HepG2 (cell line): Measurements from ENCODE around the gene PEX3. TPM values are rescaled to one million over a fixed set of nuclear protein-coding genes. Genes with fewer than 3 reads are reported as not detected.
A peak's percentile ranks its signal among the peaks of the same experiment; 100 is the strongest.

Experiments
- CBFB ChIP-seq: sonication (generic); formaldehyde crosslinking; IDR thresholded peaks from 2 replicates; pipeline ENCODE4 v1.4.0; 2020; ENCODE audit warnings: missing genetic modification reagents
- EEA1 ChIP-seq: sonication (generic); formaldehyde crosslinking; IDR thresholded peaks from 2 replicates; pipeline ENCODE4 v1.5.1; 2020; ENCODE audit warnings: mild to moderate bottlenecking, missing genetic modification reagents, borderline replicate concordance
- ELF3 ChIP-seq: IDR thresholded peaks from 2 replicates; pipeline ENCODE4 v1.6.1; 2016; ENCODE audit warnings: missing genetic modification reagents, missing compliant biosample characterization
- ESRRA ChIP-seq: sonication (generic); formaldehyde crosslinking; IDR thresholded peaks from 2 replicates; pipeline ENCODE4 v1.5.1; 2020; ENCODE audit warnings: mild to moderate bottlenecking, low read depth, missing genetic modification reagents
- GABPB1 ChIP-seq: IDR thresholded peaks from 2 replicates; pipeline ENCODE4 v1.6.1; 2016; ENCODE audit warnings: mild to moderate bottlenecking, missing genetic modification reagents, moderate library complexity, missing compliant biosample characterization
- ISL2 ChIP-seq: sonication (generic); formaldehyde crosslinking; IDR thresholded peaks from 2 replicates; pipeline ENCODE4 v1.5.0; 2020; ENCODE audit warnings: missing genetic modification reagents
- KDM1A ChIP-seq: IDR thresholded peaks from 2 replicates; pipeline ENCODE4 v1.6.1; 2016; ENCODE audit warnings: missing compliant biosample characterization
- KLF11 ChIP-seq: IDR thresholded peaks from 2 replicates; pipeline ENCODE4 v1.6.1; 2016; ENCODE audit warnings: missing compliant biosample characterization
- KMT2A ChIP-seq: sonication (generic); formaldehyde crosslinking; IDR thresholded peaks from 2 replicates; pipeline ENCODE4 v1.4.0; 2020; ENCODE audit warnings: missing genetic modification reagents
- MBD4 ChIP-seq: IDR thresholded peaks from 2 replicates; pipeline ENCODE4 v1.6.1; 2012; ENCODE audit warnings: low read length, inconsistent platforms, borderline replicate concordance
- NFE2L1 ChIP-seq: sonication (generic); formaldehyde crosslinking; IDR thresholded peaks from 2 replicates; pipeline ENCODE4 v1.4.0; 2020; ENCODE audit warnings: missing genetic modification reagents, mild to moderate bottlenecking, borderline replicate concordance
- PHF21A ChIP-seq: sonication (generic); formaldehyde crosslinking; IDR thresholded peaks from 2 replicates; pipeline ENCODE4 v1.5.0; 2020; ENCODE audit warnings: mild to moderate bottlenecking, missing genetic modification reagents
- RARA ChIP-seq: IDR thresholded peaks from 2 replicates; pipeline ENCODE4 v1.6.1; 2016; ENCODE audit warnings: missing genetic modification reagents, missing compliant biosample characterization
- SAP130 ChIP-seq: IDR thresholded peaks from 2 replicates; pipeline ENCODE4 v1.6.1; 2016; ENCODE audit warnings: low read depth
- TEAD3 ChIP-seq: optimal IDR thresholded peaks from 2 replicates; pipeline ENCODE3; 2016; ENCODE audit warnings: borderline replicate concordance
- ZBTB3 ChIP-seq: sonication (generic); formaldehyde crosslinking; IDR thresholded peaks from 2 replicates; pipeline ENCODE4 v1.4.0; 2020; ENCODE audit warnings: low read depth, mild to moderate bottlenecking, moderate library complexity, missing genetic modification reagents, borderline replicate concordance
- ZBTB7B ChIP-seq: sonication (generic); formaldehyde crosslinking; IDR thresholded peaks from 2 replicates; pipeline ENCODE4 v1.4.0; 2020; ENCODE audit warnings: missing genetic modification reagents
- ZFP36L1 ChIP-seq: sonication (generic); formaldehyde crosslinking; IDR thresholded peaks from 2 replicates; pipeline ENCODE4 v1.8.0; 2022; ENCODE audit warnings: mild to moderate bottlenecking, missing genetic modification reagents, moderate library complexity
- ZNF367 ChIP-seq: sonication (generic); formaldehyde crosslinking; IDR thresholded peaks from 2 replicates; pipeline ENCODE4 v1.4.0; 2020; ENCODE audit warnings: missing genetic modification reagents, borderline replicate concordance
- ZNF383 ChIP-seq: sonication (generic); formaldehyde crosslinking; IDR thresholded peaks from 2 replicates; pipeline ENCODE4 v1.4.0; 2020; ENCODE audit warnings: missing genetic modification reagents, mild to moderate bottlenecking, borderline replicate concordance
- ZNF501 ChIP-seq: sonication (generic); formaldehyde crosslinking; IDR thresholded peaks from 2 replicates; pipeline ENCODE4 v1.5.1; 2020; ENCODE audit warnings: mild to moderate bottlenecking, moderate library complexity, missing genetic modification reagents
- ZNF781 ChIP-seq: sonication (generic); formaldehyde crosslinking; IDR thresholded peaks from 2 replicates; pipeline ENCODE4 v1.5.1; 2020; ENCODE audit warnings: borderline replicate concordance, mild to moderate bottlenecking, missing genetic modification reagents; ENCODE audit errors: not compliant biosample characterization
- ZSCAN21 ChIP-seq: sonication (generic); formaldehyde crosslinking; IDR thresholded peaks from 2 replicates; pipeline ENCODE4 v1.8.0; 2022; ENCODE audit warnings: mild to moderate bottlenecking, missing genetic modification reagents, moderate library complexity, borderline replicate concordance
- polyA plus RNA-seq, 8 experiments: library from polyadenylated mRNA; depleted of rRNA in 3 of 8; stranded (reverse) in 7 of 8; unstranded in 1 of 8; fragments of >200 nt; fragmentation: Illumina TruSeq in 4 of 8; extraction: Trizol in 4 of 8; gene quantifications; 2 replicates each; pipeline versions ENCODE4 v1.2.1 to v1.2.3, GENCODE V29; 2011 to 2016; ENCODE audit warnings: low read depth in 4 of 8, missing spikeins in 1 of 8, mixed read lengths in 1 of 8; ENCODE audit not compliant: insufficient read depth in 1 of 8
- total RNA-seq, 5 experiments: library from RNA; depleted of rRNA; stranded (reverse); fragments of >200 nt; fragmentation: Illumina TruSeq; extraction: Trizol; gene quantifications; 2 replicates each; pipeline ENCODE4 v1.2.3, GENCODE V29; 2016; ENCODE audit warnings: low read depth in 1 of 5
- TF ChIP-seq, protein P1 (sequence below): conservative IDR thresholded peaks from 2 replicates; pipeline ENCODE4 v1.6.1; 2018; ENCODE audit warnings: missing genetic modification reagents
- TF ChIP-seq, protein P2 (sequence below): sonication (generic); formaldehyde crosslinking; IDR thresholded peaks from 2 replicates; pipeline ENCODE4 v1.4.0; 2020; ENCODE audit warnings: missing genetic modification reagents, borderline replicate concordance
- TF ChIP-seq, protein P3 (sequence below): sonication (generic); formaldehyde crosslinking; IDR thresholded peaks from 2 replicates; pipeline ENCODE4 v1.4.0; 2020; ENCODE audit warnings: missing genetic modification reagents, low read depth, mild to moderate bottlenecking, borderline replicate concordance

Gene PEX3
- total and polyA plus RNA-seq, 2 of the 13 experiments (the other 11 are each of a cell fraction or from before 2014, with no cell fraction given) = 30.9 to 40.8 TPM

DNA sequence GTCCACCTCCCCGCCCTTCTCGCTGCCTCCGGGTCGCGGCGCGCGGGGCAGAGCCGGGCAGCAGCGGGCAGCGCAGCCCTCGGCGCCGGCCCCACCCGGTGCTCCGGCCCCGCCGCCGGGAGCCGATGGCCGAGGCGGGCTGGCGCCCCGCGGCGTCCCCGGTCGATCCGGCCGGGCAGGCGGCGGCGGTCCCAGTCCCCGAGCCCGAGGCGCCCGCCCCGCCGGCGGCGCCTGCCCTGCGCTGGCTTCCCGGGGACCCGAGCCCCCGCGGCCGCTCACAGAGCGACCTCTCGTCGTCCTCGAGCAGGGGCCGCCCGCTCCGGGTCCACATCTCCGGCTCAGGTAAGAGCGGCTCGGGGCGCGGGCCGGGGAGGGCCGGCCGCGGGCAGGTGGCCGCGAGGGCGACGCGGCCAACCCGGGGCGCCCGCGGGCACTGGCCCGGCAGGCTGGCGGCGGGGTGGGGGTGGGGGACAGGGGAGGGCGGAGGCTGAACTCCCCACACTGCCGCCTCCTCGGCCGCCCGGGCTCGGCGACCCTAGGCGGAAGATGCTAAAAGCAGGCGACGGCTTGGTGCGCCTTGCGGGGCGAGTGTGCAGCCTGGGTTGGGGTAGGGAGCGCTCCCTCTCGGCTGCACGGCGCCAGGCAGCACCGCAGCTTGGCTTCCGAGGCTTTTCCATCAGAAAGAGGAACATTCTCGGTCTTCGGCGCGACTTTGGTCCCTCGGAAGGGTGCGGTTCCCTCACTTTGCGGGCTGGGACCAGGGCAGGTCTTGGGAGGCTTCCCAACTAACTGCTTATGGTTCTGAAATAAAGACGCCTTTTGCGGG lies 86.5 kb downstream of the PEX3 start (continued):
- TF ChIP-seq ZFP36L1 (no peak), NFE2L1 (no peak), KLF11 (CRISPR knock-in tag) (no peak), CBFB (CRISPR knock-in tag) (no peak), ZNF367 (0 out of 2 replicates have a peak, but pooled peaks have one; percentile 8), SAP130 (peak; percentile 46; the same call in 1 of the 2 replicates), EEA1 (peak; percentile 1; the same call in 1 of the 2 replicates), ELF3 (CRISPR knock-in tag) (peak; percentile 48; the same call in 1 of the 2 replicates), ZBTB7B (CRISPR knock-in tag) (peak; percentile 65; the same call in 1 of the 2 replicates), KMT2A (CRISPR knock-in tag) (peak; percentile 78; the same call in 1 of the 2 replicates), PHF21A (CRISPR knock-in tag) (0 out of 2 replicates have a peak, but pooled peaks have one; percentile 24), ISL2 (CRISPR knock-in tag) (0 out of 2 replicates have a peak, but pooled peaks have one; percentile 42), KDM1A (CRISPR knock-in tag) (peak; percentile 58; the same call in 1 of the 2 replicates), ESRRA (CRISPR knock-in tag) (no peak), RARA (CRISPR knock-in tag) (no peak), GABPB1 (CRISPR knock-in tag) (peak; percentile 30), TEAD3 (peak; percentile 49), ZNF383 (no peak), ZNF501 (no peak), ZNF781 (CRISPR knock-in tag) (peak; percentile 41), MBD4 (no peak), ZBTB3 (CRISPR knock-in tag) (no peak), ZSCAN21 (CRISPR knock-in tag) (no peak)
- TF ChIP-seq, protein P1, sequence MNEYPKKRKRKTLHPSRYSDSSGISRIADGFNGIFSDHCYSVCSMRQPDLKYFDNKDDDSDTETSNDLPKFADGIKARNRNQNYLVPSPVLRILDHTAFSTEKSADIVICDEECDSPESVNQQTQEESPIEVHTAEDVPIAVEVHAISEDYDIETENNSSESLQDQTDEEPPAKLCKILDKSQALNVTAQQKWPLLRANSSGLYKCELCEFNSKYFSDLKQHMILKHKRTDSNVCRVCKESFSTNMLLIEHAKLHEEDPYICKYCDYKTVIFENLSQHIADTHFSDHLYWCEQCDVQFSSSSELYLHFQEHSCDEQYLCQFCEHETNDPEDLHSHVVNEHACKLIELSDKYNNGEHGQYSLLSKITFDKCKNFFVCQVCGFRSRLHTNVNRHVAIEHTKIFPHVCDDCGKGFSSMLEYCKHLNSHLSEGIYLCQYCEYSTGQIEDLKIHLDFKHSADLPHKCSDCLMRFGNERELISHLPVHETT (CRISPR knock-in tag) = no peak
- TF ChIP-seq, protein P2, sequence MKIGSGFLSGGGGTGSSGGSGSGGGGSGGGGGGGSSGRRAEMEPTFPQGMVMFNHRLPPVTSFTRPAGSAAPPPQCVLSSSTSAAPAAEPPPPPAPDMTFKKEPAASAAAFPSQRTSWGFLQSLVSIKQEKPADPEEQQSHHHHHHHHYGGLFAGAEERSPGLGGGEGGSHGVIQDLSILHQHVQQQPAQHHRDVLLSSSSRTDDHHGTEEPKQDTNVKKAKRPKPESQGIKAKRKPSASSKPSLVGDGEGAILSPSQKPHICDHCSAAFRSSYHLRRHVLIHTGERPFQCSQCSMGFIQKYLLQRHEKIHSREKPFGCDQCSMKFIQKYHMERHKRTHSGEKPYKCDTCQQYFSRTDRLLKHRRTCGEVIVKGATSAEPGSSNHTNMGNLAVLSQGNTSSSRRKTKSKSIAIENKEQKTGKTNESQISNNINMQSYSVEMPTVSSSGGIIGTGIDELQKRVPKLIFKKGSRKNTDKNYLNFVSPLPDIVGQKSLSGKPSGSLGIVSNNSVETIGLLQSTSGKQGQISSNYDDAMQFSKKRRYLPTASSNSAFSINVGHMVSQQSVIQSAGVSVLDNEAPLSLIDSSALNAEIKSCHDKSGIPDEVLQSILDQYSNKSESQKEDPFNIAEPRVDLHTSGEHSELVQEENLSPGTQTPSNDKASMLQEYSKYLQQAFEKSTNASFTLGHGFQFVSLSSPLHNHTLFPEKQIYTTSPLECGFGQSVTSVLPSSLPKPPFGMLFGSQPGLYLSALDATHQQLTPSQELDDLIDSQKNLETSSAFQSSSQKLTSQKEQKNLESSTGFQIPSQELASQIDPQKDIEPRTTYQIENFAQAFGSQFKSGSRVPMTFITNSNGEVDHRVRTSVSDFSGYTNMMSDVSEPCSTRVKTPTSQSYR = 0 out of 2 replicates have a peak, but pooled peaks have one; percentile 37
- TF ChIP-seq, protein P3, sequence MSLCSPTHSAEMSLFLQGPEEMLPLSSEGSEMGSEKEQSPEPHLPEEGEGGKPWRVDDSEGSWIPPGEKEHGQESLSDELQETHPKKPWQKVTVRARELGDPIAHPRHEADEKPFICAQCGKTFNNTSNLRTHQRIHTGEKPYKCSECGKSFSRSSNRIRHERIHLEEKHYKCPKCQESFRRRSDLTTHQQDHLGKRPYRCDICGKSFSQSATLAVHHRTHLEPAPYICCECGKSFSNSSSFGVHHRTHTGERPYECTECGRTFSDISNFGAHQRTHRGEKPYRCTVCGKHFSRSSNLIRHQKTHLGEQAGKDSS (CRISPR knock-in tag) = no peak
